Thyroid gland (tissue), 4 donors: ENCODE results near the gene CGB7. TPM values are rescaled to one million over a fixed set of nuclear protein-coding genes. Genes with fewer than 3 reads are reported as not detected.
"Not testable (repeated sequence)": the region's sequence is repeated elsewhere in the genome, so short reads cannot be mapped to it uniquely, and the experiment has no call there.

Experiments used
- DNase-seq, 2 donors: peaks; one replicate each; pipeline ENCODE4 v3.0.0-alpha.2; 2019
- H3K27ac ChIP-seq, 3 donors: fragments of 200-600 bp; sonication (generic); 1 replicate in 2 of 3; 2 replicates in 1 of 3; pipeline ENCODE4 v1.5.1; 2016 to 2019; ENCODE audit warnings: mild to moderate bottlenecking in 1 of 3, moderate library complexity in 1 of 3
- H3K27me3 ChIP-seq: fragments of 200-600 bp; sonication (generic); one replicate; pipeline ENCODE4 v1.5.1; 2019
- H3K36me3 ChIP-seq, 2 donors: fragments of 200-600 bp; sonication (generic); one replicate each; pipeline ENCODE4 v1.5.1; 2016 to 2019
- H3K4me1 ChIP-seq, 2 donors: fragments of 200-600 bp; sonication (generic); one replicate each; pipeline ENCODE4 v1.5.1; 2017 to 2019
- H3K4me3 ChIP-seq, 3 donors: fragments of 200-600 bp; sonication (generic); replicated peaks in 1 of 3; 1 replicate in 2 of 3; 2 replicates in 1 of 3; pipeline ENCODE4 v1.5.1; 2016; ENCODE audit warnings: mild to moderate bottlenecking in 1 of 3
- H3K9me3 ChIP-seq: fragments of 200-600 bp; sonication (generic); one replicate; pipeline ENCODE4 v1.5.1; 2017
- POLR2A ChIP-seq, 2 donors: fragments of 450-650 bp; IDR thresholded peaks; one replicate each; pipeline ENCODE4 v1.6.1; 2017; ENCODE audit warnings: antibody characterized with exemption in 2 of 2, mild to moderate bottlenecking in 2 of 2, moderate library complexity in 1 of 2
- WGBS, 2 donors: methylation state at CpG; one replicate each; pipeline ENCODE4 v1.1.5; 2017; 5-methylcytosine and 5-hydroxymethylcytosine counted together
- intact Hi-C: fragments of 100-400 bp; cut with DNase I; formaldehyde crosslinking; loops from one replicate; pipeline ENCODE4 v1.15.1; 2023
- total RNA-seq, 4 donors: library from RNA; depleted of rRNA; stranded (reverse); fragments of >200 nt; gene quantifications; one replicate each; pipeline ENCODE4 v1.2.3, GENCODE V29; 2016
- TF ChIP-seq, protein P1 (sequence below), 6 experiments: fragments of 200-600 bp in 3 of 6; fragments of 450-650 bp in 3 of 6; sonication (generic) in 3 of 6; IDR thresholded peaks; one replicate each; pipeline ENCODE4 v1.5.1; 2016 to 2019; ENCODE audit warnings: antibody characterized with exemption in 6 of 6, mild to moderate bottlenecking in 2 of 6, inconsistent platforms in 1 of 6, moderate library complexity in 1 of 6

Gene CGB7
- total RNA-seq, 4 donors from 2014 or later: not detected

DNA sequence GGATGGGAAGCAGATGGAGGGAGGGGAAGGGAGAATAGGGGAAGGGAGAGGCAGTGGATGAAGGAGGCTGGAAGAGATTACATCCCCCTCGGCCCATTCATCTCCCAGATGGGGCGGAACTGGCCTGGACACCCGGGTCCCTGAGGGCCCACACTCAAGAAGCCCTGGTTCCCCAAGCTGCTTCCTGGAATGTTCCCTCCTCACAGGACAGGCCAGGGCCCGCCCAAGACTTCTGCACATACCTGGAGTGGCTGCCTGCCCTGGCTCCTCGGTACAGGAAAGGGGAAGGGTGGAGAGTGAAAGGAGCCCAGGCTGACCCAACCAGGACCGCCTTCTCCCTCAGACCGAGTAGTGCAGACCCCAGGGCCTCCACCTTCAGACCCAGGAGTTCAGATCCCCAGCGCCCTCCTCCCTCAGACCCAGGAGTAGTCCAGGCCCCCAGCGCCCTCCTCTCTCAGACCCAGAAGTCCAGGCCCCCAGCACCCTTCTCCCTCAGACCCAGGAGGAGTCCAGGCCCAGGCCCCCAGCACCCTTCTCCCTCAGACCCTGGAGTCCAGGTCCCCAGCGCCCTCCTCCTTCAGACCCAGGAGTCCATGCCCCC lies 6.6 kb upstream of the CGB7 start:
- peaks cover 0 to 10% of the 10 kb centered on the region in 2 donors for H3K4me1 ChIP-seq
- whole genome bisulfite sequencing, 2 donors: 37 to 56% methylated on average over 5 to 10 of the region's 10 CpGs
- DNase-seq: peak in 1 of 2 donors; percentile 15
- no peaks in the 10 kb centered on the region for H3K36me3 ChIP-seq
- no peaks in the 10 kb centered on the region for H3K27me3 ChIP-seq
- no peaks in the 10 kb centered on the region for H3K9me3 ChIP-seq
- no peak overlapping the region for H3K27ac ChIP-seq
- H3K4me3 ChIP-seq: peak overlapping the region in 1 of 3 donors; percentile 23
- TF ChIP-seq POLR2A (IDR thresholded peaks at IDR 0.05): no peak
- TF ChIP-seq, protein P1, sequence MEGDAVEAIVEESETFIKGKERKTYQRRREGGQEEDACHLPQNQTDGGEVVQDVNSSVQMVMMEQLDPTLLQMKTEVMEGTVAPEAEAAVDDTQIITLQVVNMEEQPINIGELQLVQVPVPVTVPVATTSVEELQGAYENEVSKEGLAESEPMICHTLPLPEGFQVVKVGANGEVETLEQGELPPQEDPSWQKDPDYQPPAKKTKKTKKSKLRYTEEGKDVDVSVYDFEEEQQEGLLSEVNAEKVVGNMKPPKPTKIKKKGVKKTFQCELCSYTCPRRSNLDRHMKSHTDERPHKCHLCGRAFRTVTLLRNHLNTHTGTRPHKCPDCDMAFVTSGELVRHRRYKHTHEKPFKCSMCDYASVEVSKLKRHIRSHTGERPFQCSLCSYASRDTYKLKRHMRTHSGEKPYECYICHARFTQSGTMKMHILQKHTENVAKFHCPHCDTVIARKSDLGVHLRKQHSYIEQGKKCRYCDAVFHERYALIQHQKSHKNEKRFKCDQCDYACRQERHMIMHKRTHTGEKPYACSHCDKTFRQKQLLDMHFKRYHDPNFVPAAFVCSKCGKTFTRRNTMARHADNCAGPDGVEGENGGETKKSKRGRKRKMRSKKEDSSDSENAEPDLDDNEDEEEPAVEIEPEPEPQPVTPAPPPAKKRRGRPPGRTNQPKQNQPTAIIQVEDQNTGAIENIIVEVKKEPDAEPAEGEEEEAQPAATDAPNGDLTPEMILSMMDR (IDR thresholded peaks at IDR 0.05): no peak
- intact Hi-C loops: no loop called here

DNA sequence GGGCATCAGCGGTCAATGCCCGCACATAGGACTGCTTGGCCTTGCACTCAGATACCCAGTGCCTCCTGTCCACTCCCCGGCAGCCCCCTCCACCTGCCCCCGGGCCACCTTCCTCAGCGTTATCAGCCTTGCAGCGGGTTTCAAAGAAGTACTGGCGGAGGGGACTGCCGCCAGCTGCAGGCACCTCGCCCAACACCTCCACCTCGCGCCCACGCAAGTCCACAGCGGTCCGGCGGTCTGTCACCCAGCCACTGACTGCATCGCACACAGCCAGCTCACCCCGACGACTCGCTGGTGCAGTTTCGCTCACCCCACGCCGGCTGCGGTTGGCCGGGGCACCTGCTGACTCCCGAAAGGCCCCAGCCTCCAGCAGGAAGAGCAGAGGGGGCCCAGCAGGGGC lies 3.9 kb upstream of the CGB7 start:
- Histone ChIP-seq H3K9me3 (no peaks in the 10 kb centered on the region), H3K4me3 (no peak overlapping the region), H3K27ac (no peak overlapping the region), H3K4me1 (peaks cover 2 to 27% of the 10 kb centered on the region in 2 donors), H3K27me3 (no peaks in the 10 kb centered on the region), H3K36me3 (no peaks in the 10 kb centered on the region)
- WGBS, 2 donors: 73 to 78% methylated on average over 17 to 22 of the region's 25 CpGs
- DNase-seq: no peak
- TF ChIP-seq POLR2A (IDR thresholded peaks at IDR 0.05): no peak
- TF ChIP-seq, protein P1 (IDR thresholded peaks at IDR 0.05): no peak
- intact Hi-C loops: no loop called here

DNA sequence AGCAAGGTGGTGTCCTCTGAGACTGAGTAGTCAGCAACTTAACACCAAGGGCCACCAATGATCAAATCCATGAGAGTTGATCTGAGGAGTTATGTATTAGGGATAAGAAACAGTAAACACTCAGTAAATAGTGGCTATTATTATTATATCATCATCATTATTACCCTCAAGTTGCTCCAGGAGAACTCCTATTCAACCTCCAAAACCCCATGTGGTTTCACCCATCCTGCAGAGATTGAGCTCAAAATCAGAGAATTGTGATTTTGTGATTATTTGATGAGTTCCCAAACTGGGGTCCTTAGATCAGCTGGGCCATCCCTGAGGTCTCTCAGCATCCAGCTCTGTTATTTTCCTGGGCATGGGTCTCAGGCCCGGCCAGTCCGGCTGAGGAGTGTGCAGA lies 3.5 kb upstream of the CGB7 start:
- Histone ChIP-seq H3K27ac (no peak overlapping the region), H3K36me3 (no peaks in the 10 kb centered on the region), H3K27me3 (no peaks in the 10 kb centered on the region), H3K4me1 (peaks cover 2 to 29% of the 10 kb centered on the region in 2 donors), H3K9me3 (no peaks in the 10 kb centered on the region), H3K4me3 (no peak overlapping the region)
- WGBS, 2 donors: 83% methylated on average over 1 of the region's 2 CpGs; no CpG with 5 or more reads in 1 of the 2 donors
- DNase-seq: no peak
- no peak for TF ChIP-seq POLR2A (IDR thresholded peaks at IDR 0.05)
- TF ChIP-seq, protein P1 (IDR thresholded peaks at IDR 0.05): no peak
- intact Hi-C loops: no loop called here

DNA sequence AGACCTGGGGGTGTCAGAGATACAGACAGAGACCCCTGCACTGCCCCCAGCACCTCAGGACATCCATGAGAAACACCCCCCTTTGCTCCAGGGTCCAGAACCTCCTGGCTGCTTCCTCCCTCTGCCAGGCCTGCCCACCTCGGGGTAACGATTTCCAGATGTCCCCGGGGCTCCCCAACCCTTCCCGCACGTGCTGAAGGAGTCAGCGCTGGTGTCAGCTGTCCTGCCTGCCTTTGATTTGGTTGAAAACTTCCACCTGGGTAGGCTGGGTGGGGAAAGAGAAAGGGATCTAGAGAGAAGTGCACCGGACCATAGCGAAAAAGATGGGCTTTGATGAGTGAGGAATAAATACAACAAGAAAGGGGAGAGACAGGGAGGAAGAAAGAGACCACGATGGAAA lies 1.5 kb upstream of the CGB7 start:
- no peak overlapping the region for H3K4me3 ChIP-seq
- TF ChIP-seq, protein P1 (IDR thresholded peaks at IDR 0.05): no peak
- no peak for TF ChIP-seq POLR2A (IDR thresholded peaks at IDR 0.05)
- H3K4me1 ChIP-seq: peaks cover 2 to 19% of the 10 kb centered on the region in 2 donors
- H3K9me3 ChIP-seq: no peaks in the 10 kb centered on the region
- H3K27ac ChIP-seq: no peak overlapping the region
- H3K27me3 ChIP-seq: no peaks in the 10 kb centered on the region
- intact Hi-C loops: no loop called here
- no peak for DNase-seq
- no peaks in the 10 kb centered on the region for H3K36me3 ChIP-seq
- WGBS, 2 donors: 45 to 69% methylated on average over 9 of the region's 9 CpGs

DNA sequence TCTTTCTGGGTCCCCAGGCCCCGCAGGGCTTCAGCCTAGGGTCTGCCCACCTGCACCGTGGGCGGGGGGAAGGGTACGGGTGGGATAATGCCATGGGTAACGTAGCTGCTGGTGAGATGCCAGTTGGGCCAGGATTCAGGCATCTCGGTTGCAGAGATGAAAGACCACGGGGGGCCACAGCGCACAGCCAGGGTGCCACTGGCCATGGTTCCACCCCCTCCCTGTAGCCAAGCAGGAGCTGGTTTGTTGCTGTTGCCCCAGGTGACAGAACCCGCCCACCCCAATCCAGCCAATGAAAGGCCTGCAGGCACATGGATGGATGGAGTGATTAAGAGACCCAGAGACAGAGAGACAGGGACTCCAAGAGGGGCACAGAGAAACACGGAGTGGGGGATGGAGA lies 1.0 kb upstream of the CGB7 start:
- H3K27ac ChIP-seq: no peak overlapping the region
- TF ChIP-seq, protein P1 (IDR thresholded peaks at IDR 0.05): no peak
- TF ChIP-seq POLR2A (IDR thresholded peaks at IDR 0.05): no peak
- H3K4me3 ChIP-seq: no peak overlapping the region
- intact Hi-C loops: no loop called here
- peak in 1 of 2 donors; percentile 21 for DNase-seq
- no peaks in the 10 kb centered on the region for H3K36me3 ChIP-seq
- no peaks in the 10 kb centered on the region for H3K27me3 ChIP-seq
- H3K4me1 ChIP-seq: peaks cover 2 to 19% of the 10 kb centered on the region in 2 donors
- 33 to 39% methylated on average over 9 to 10 of the region's 10 CpGs for WGBS, 2 donors
- no peaks in the 10 kb centered on the region for H3K9me3 ChIP-seq

DNA sequence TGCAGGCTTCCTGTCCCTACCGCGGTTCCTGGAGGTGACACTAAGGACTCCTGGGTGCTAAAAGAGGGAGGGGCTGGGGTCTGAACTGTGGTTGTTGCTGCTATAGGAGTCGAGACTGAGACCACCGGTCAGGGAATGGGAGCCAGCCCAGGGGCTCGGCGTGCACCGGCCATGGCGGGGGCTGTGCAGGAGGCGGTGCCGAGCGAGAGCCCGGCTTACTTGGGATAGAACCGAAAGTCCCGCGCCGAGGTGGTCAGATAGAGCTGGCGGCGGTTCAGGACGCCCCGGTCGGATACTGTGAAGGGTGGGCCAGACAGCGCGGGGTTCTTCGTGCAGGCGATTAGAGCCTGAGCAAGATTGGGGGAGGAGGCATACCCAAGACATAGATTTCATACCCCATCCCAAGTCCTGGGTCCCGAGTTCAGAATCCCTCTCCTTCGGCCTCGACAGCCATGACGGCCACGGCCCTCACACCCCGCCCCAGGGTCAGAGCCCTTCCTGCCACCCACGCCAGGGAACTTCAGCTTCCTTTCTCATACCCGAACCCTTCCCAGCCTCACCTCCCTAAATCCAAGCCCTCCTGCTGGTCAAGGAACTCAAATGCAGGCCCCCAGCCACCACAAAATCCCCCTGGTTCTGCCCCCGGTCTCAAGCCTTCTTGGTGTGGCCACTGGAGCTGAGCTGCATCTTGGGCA lies 500 bp downstream of the CGB7 start:
- H3K4me1 ChIP-seq: peaks cover 2 to 19% of the 10 kb centered on the region in 2 donors
- DNase-seq, intact Hi-C loops, H3K27me3 ChIP-seq, H3K36me3 ChIP-seq, H3K9me3 ChIP-seq, H3K27ac ChIP-seq: not testable (repeated sequence)
- H3K4me3 ChIP-seq: peak overlapping the region in 1 of 3 donors; percentile 30
- 8 to 17% methylated on average over 13 to 34 of the region's 34 CpGs for WGBS, 2 donors
